H9 (cell line): ENCODE results near the gene POLN. TPM values are rescaled to one million over a fixed set of nuclear protein-coding genes. Genes with fewer than 3 reads are reported as not detected.

Experiments used
- DNase-seq: peaks from one replicate; pipeline ENCODE4 v3.0.0-alpha.2; 2017
- H2AFZ ChIP-seq: one replicate; pipeline ENCODE4 v1.6.1; 2013; ENCODE audit warnings: mild to moderate bottlenecking, low read length, control low read depth, moderate library complexity
- H2AK5ac ChIP-seq: 2 replicates; pipeline ENCODE4 v1.6.1; 2013; ENCODE audit warnings: low read length, control low read depth, mixed read lengths; ENCODE audit not compliant: insufficient read length
- H2BK120ac ChIP-seq: one replicate; pipeline ENCODE4 v1.6.1; 2013; ENCODE audit warnings: low read depth, mild to moderate bottlenecking, low read length, control low read depth, inconsistent platforms; ENCODE audit not compliant: poor library complexity, severe bottlenecking
- H2BK12ac ChIP-seq: 2 replicates; pipeline ENCODE4 v1.6.1; 2013; ENCODE audit warnings: low read length, control low read depth, mixed read lengths, low read depth; ENCODE audit not compliant: insufficient read length
- H2BK15ac ChIP-seq: 2 replicates; pipeline ENCODE4 v1.6.1; 2013; ENCODE audit warnings: low read depth, low read length, control low read depth
- H2BK20ac ChIP-seq: one replicate; pipeline ENCODE4 v1.6.1; 2013; ENCODE audit warnings: low read depth, mild to moderate bottlenecking, low read length, control low read depth, inconsistent platforms; ENCODE audit not compliant: poor library complexity, severe bottlenecking
- H2BK5ac ChIP-seq: 2 replicates; pipeline ENCODE4 v1.6.1; 2013; ENCODE audit warnings: low read length, control low read depth, mixed read lengths; ENCODE audit not compliant: insufficient read length
- H3K14ac ChIP-seq: 2 replicates; pipeline ENCODE4 v1.6.1; 2013; ENCODE audit warnings: low read length, control low read depth; ENCODE audit not compliant: insufficient read depth
- H3K18ac ChIP-seq: 2 replicates; pipeline ENCODE4 v1.6.1; 2013; ENCODE audit warnings: low read depth, mild to moderate bottlenecking, mixed read lengths, low read length, control low read depth; ENCODE audit not compliant: insufficient read length
- H3K23ac ChIP-seq: 2 replicates; pipeline ENCODE4 v1.6.1; 2013; ENCODE audit warnings: low read length, control low read depth, mixed read lengths, low read depth; ENCODE audit not compliant: insufficient read length
- H3K23me2 ChIP-seq: 2 replicates; pipeline ENCODE4 v1.6.1; 2013; ENCODE audit warnings: low read depth, mild to moderate bottlenecking, mixed read lengths, low read length, control low read depth; ENCODE audit not compliant: insufficient read length, poor library complexity, severe bottlenecking
- H3K27ac ChIP-seq: 2 replicates; pipeline ENCODE4 v1.5.1; 2013; ENCODE audit warnings: low read length, control low read depth, mixed read lengths, low read depth; ENCODE audit not compliant: insufficient read length
- H3K27me3 ChIP-seq: 2 replicates; pipeline ENCODE4 v1.6.1; 2013; ENCODE audit warnings: low read length, control low read depth, inconsistent platforms; ENCODE audit not compliant: insufficient read depth
- H3K4ac ChIP-seq: 2 replicates; pipeline ENCODE4 v1.6.1; 2013; ENCODE audit warnings: low read depth, mild to moderate bottlenecking, control low read depth, inconsistent platforms, low read length, moderate library complexity
- H3K4me1 ChIP-seq: 2 replicates; pipeline ENCODE4 v1.6.1; 2013; ENCODE audit warnings: low read length, control low read depth, inconsistent platforms; ENCODE audit not compliant: insufficient read depth
- H3K4me2 ChIP-seq: 2 replicates; pipeline ENCODE4 v1.6.1; 2013; ENCODE audit warnings: low read length, control low read depth, mixed read lengths; ENCODE audit not compliant: insufficient read length, insufficient read depth
- H3K56ac ChIP-seq: 2 replicates; pipeline ENCODE4 v1.6.1; 2013; ENCODE audit warnings: low read depth, mild to moderate bottlenecking, mixed read lengths, low read length, control low read depth; ENCODE audit not compliant: insufficient read length
- H3K79me1 ChIP-seq: 2 replicates; pipeline ENCODE4 v1.6.1; 2013; ENCODE audit warnings: low read depth, mild to moderate bottlenecking, moderate library complexity, low read length, control low read depth, inconsistent platforms; ENCODE audit not compliant: insufficient read depth, poor library complexity, severe bottlenecking
- H3K79me2 ChIP-seq: 2 replicates; pipeline ENCODE4 v1.6.1; 2013; ENCODE audit warnings: low read length, control low read depth, inconsistent platforms; ENCODE audit not compliant: insufficient read depth
- H3K9ac ChIP-seq: 2 replicates; pipeline ENCODE4 v1.6.1; 2013; ENCODE audit warnings: low read length, control low read depth, mixed read lengths; ENCODE audit not compliant: insufficient read length; ENCODE audit errors: extremely low read depth
- H3K9me3 ChIP-seq: one replicate; pipeline ENCODE4 v1.6.1; 2013; ENCODE audit warnings: low read depth, low read length, inconsistent platforms; ENCODE audit not compliant: control insufficient read depth
- H3T11ph ChIP-seq: one replicate; pipeline ENCODE4 v1.6.1; 2013; ENCODE audit warnings: mild to moderate bottlenecking, low read length, control low read depth, inconsistent platforms
- H4K20me1 ChIP-seq: one replicate; pipeline ENCODE4 v1.6.1; 2013; ENCODE audit not compliant: control insufficient read depth, insufficient read length, insufficient read depth
- H4K5ac ChIP-seq: 2 replicates; pipeline ENCODE4 v1.6.1; 2013; ENCODE audit warnings: low read depth, mild to moderate bottlenecking, mixed read lengths, low read length, control low read depth; ENCODE audit not compliant: insufficient read length
- H4K8ac ChIP-seq: replicated peaks from 2 replicates; pipeline ENCODE4 v1.6.1; 2013; ENCODE audit warnings: low read length, control low read depth, mixed read lengths, low read depth; ENCODE audit not compliant: insufficient read length
- H4K91ac ChIP-seq: 2 replicates; pipeline ENCODE4 v1.6.1; 2013; ENCODE audit warnings: low read depth, mild to moderate bottlenecking, moderate library complexity, mixed read lengths, low read length, control low read depth; ENCODE audit not compliant: insufficient read length
- H3K27ac Mint-ChIP-seq, 3 experiments: 2 replicates in 2 of 3; 3 replicates in 1 of 3; pipeline ENCODE4 v1.8.0; 2020 to 2021; ENCODE audit warnings: mixed read lengths in 3 of 3, mild to moderate bottlenecking in 1 of 3, moderate library complexity in 1 of 3
- H3K27me3 Mint-ChIP-seq: 2 replicates; pipeline ENCODE4 v1.8.0; 2021; ENCODE audit warnings: low read depth, mild to moderate bottlenecking, moderate library complexity, mixed read lengths
- H3K36me3 Mint-ChIP-seq, 3 experiments: 2 replicates in 2 of 3; 3 replicates in 1 of 3; pipeline ENCODE4 v1.8.0; 2020 to 2021; ENCODE audit warnings: low read depth in 3 of 3, mixed read lengths in 3 of 3; ENCODE audit not compliant: insufficient read depth in 1 of 3
- H3K4me1 Mint-ChIP-seq, 2 experiments: 2 replicates each; pipeline ENCODE4 v1.8.0; 2020; ENCODE audit warnings: mixed read lengths in 2 of 2
- H3K4me3 Mint-ChIP-seq, 2 experiments: 2 replicates in 1 of 2; 3 replicates in 1 of 2; pipeline ENCODE4 v1.8.0; 2020 to 2021; ENCODE audit warnings: mild to moderate bottlenecking in 2 of 2, mixed read lengths in 2 of 2, moderate library complexity in 1 of 2
- H3K9me3 Mint-ChIP-seq, 2 experiments: 2 replicates in 1 of 2; 3 replicates in 1 of 2; pipeline ENCODE4 v1.8.0; 2020; ENCODE audit warnings: mild to moderate bottlenecking in 2 of 2, mixed read lengths in 2 of 2, moderate library complexity in 1 of 2
- WGBS: extraction: QIAGEN DNeasy Blood & Tissue Kit; methylation state at CpG from one replicate; pipeline ENCODE4 v1.1.7; 2013; ENCODE audit warnings: missing lambda C conversion rate, low lambda C conversion rate, mixed read lengths; ENCODE audit not compliant: insufficient read length; ENCODE audit errors: extremely low coverage; 5-methylcytosine and 5-hydroxymethylcytosine counted together
- total RNA-seq: library from RNA; stranded (reverse); gene quantifications from 2 replicates; pipeline ENCODE4 v1.2.1, GENCODE V29; 2021
- TF ChIP-seq, protein P1 (sequence below): fragments of 200-600 bp; sonication (generic); conservative IDR thresholded peaks from 3 replicates; pipeline ENCODE4 v1.8.0; 2021; ENCODE audit warnings: antibody characterized with exemption, mild to moderate bottlenecking

POLN gene
- total RNA-seq, 1 experiment from 2014 or later = 0.74 TPM

DNA sequence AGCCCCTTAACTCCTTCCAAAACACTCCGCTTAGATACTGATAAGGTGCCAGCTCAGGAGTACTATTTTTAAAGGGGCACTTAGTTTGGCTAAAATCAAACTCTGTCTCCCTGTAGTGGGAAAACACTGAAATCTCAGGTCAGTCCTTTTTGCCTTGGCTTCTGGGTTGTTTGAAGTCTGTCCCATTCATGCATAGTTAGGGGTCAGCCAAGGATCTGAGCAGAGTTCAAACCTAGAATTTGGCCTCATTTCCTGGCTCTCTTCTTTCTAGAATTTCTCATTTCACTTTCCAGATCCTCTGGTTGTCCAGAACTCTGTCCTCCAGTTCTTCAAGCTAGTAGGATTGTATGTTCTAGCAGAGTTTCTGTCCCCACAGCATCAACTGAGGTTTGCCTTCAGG is 151.3 kb downstream of the POLN start:
- Mint-ChIP-seq H3K27ac (no peak overlapping the region), H3K36me3 (no peaks in the 10 kb centered on the region), H3K4me3 (no peak overlapping the region), H3K4me1 (no peaks in the 10 kb centered on the region), H3K9me3 (peaks cover under 1 to 2% of the 10 kb centered on the region in 2 experiments; a peak in 2 of 5 replicates), H3K27me3 (peaks cover 18% of the 10 kb centered on the region)
- Histone ChIP-seq H3K56ac (no peak overlapping the region), H3K4me2 (no peak overlapping the region), H3K79me1 (no peaks in the 10 kb centered on the region), H2BK120ac (no peak overlapping the region), H2AK5ac (no peak overlapping the region), H3K4ac (no peak overlapping the region), H3K27me3 (no peaks in the 10 kb centered on the region), H2BK15ac (no peak overlapping the region), H2BK20ac (no peak overlapping the region), H4K5ac (no peak overlapping the region), H3K9me3 (no peaks in the 10 kb centered on the region), H4K20me1 (no peaks in the 10 kb centered on the region), H3K79me2 (no peaks in the 10 kb centered on the region), H3K23ac (no peak overlapping the region), H3K14ac (no peak overlapping the region), H3T11ph (no peak overlapping the region), H4K91ac (no peak overlapping the region), H4K8ac (no peak overlapping the region), H2BK5ac (no peak overlapping the region), H2AFZ (no peak overlapping the region), H2BK12ac (no peak overlapping the region), H3K27ac (no peak overlapping the region), H3K23me2 (no peaks in the 10 kb centered on the region), H3K9ac (no peak overlapping the region), H3K18ac (no peak overlapping the region), H3K4me1 (no peaks in the 10 kb centered on the region)
- TF ChIP-seq, protein P1, sequence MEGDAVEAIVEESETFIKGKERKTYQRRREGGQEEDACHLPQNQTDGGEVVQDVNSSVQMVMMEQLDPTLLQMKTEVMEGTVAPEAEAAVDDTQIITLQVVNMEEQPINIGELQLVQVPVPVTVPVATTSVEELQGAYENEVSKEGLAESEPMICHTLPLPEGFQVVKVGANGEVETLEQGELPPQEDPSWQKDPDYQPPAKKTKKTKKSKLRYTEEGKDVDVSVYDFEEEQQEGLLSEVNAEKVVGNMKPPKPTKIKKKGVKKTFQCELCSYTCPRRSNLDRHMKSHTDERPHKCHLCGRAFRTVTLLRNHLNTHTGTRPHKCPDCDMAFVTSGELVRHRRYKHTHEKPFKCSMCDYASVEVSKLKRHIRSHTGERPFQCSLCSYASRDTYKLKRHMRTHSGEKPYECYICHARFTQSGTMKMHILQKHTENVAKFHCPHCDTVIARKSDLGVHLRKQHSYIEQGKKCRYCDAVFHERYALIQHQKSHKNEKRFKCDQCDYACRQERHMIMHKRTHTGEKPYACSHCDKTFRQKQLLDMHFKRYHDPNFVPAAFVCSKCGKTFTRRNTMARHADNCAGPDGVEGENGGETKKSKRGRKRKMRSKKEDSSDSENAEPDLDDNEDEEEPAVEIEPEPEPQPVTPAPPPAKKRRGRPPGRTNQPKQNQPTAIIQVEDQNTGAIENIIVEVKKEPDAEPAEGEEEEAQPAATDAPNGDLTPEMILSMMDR = no peak
- WGBS = no CpG with 5 or more reads among the region's 1 CpG
- DNase-seq = no peak
